Measurements from ENCODE around the gene DNAJC15. TPM values are rescaled to one million over a fixed set of nuclear protein-coding genes. Genes with fewer than 3 reads are reported as not detected.
A peak's percentile ranks its signal among the peaks of the same experiment; 100 is the strongest.
"Not testable (repeated sequence)": the region's sequence is repeated elsewhere in the genome, so short reads cannot be mapped to it uniquely, and the experiment has no call there.

Gene DNAJC15
- total RNA-seq, 1 donor from 2014 or later = 17.1 TPM

GRCh38 chr13:42990291-42991232 lies 32.8 kb upstream of the DNAJC15 start:
- H3K27me3 Mint-ChIP-seq (ENCODE audit: unreplicated experiment) = no peaks in the 10 kb centered on the region
- H3K4me1 Mint-ChIP-seq (ENCODE audit: low read depth, unreplicated experiment) = peaks cover 13% of the 10 kb centered on the region
- no peak for DNase-seq
- H3K27ac Mint-ChIP-seq (ENCODE audit: unreplicated experiment) = no peak overlapping the region
- peaks cover 1% of the 10 kb centered on the region for H3K9me3 Mint-ChIP-seq (ENCODE audit: unreplicated experiment)
- H3K4me3 Mint-ChIP-seq (ENCODE audit: unreplicated experiment) = no peak overlapping the region
- no peak for TF ChIP-seq CTCF (IDR thresholded peaks at IDR 0.05; ENCODE audit: partially characterized antibody, unreplicated experiment)
- no peaks in the 10 kb centered on the region for H3K36me3 Mint-ChIP-seq (ENCODE audit: unreplicated experiment)

GRCh38 chr13:42991233-42991897 lies 32.0 kb upstream of the DNAJC15 start:
- not testable (repeated sequence) for H3K27ac Mint-ChIP-seq (ENCODE audit: unreplicated experiment); DNase-seq; H3K4me3 Mint-ChIP-seq (ENCODE audit: unreplicated experiment); H3K36me3 Mint-ChIP-seq (ENCODE audit: unreplicated experiment); H3K27me3 Mint-ChIP-seq (ENCODE audit: unreplicated experiment); H3K9me3 Mint-ChIP-seq (ENCODE audit: unreplicated experiment)
- peaks cover 13% of the 10 kb centered on the region for H3K4me1 Mint-ChIP-seq (ENCODE audit: low read depth, unreplicated experiment)

- Mint-ChIP-seq H3K27ac (ENCODE audit: unreplicated experiment) (no peak within 1 kb of the TSS), H3K9me3 (ENCODE audit: unreplicated experiment) (peaks cover 1% of the 10 kb centered on the region), H3K4me3 (ENCODE audit: unreplicated experiment) (peak within 1 kb of the TSS; percentile 72), H3K27me3 (ENCODE audit: unreplicated experiment) (no peaks in the 10 kb centered on the region), H3K36me3 (ENCODE audit: unreplicated experiment) (no peaks in the 10 kb centered on the region), H3K4me1 (ENCODE audit: low read depth, unreplicated experiment) (peaks cover 13% of the 10 kb centered on the region)
- DNase-seq = peak; percentile 37
- TF ChIP-seq CTCF (IDR thresholded peaks at IDR 0.05; ENCODE audit: partially characterized antibody, unreplicated experiment) = no peak
Observed at GRCh38 chr13:42991898-42992763, 31.3 kb upstream of the DNAJC15 start, which contains the start of gene EPSTI1. TSS of gene EPSTI1 (minus strand) at chr13:42992241. CDS start at chr13:42992165, 76 bp downstream.

- H3K4me3 Mint-ChIP-seq (ENCODE audit: unreplicated experiment) = no peak overlapping the region
- peaks cover 1% of the 10 kb centered on the region for H3K9me3 Mint-ChIP-seq (ENCODE audit: unreplicated experiment)
- no peak for DNase-seq
- H3K4me1 Mint-ChIP-seq (ENCODE audit: low read depth, unreplicated experiment) = peaks cover 13% of the 10 kb centered on the region
- no peak for TF ChIP-seq CTCF (IDR thresholded peaks at IDR 0.05; ENCODE audit: partially characterized antibody, unreplicated experiment)
- no peaks in the 10 kb centered on the region for H3K27me3 Mint-ChIP-seq (ENCODE audit: unreplicated experiment)
- no peak overlapping the region for H3K27ac Mint-ChIP-seq (ENCODE audit: unreplicated experiment)
- no peaks in the 10 kb centered on the region for H3K36me3 Mint-ChIP-seq (ENCODE audit: unreplicated experiment)
Observed at GRCh38 chr13:42992764-42993122, 30.6 kb upstream of the DNAJC15 start.

- Mint-ChIP-seq H3K27me3 (ENCODE audit: unreplicated experiment) (no peaks in the 10 kb centered on the region), H3K27ac (ENCODE audit: unreplicated experiment) (no peak overlapping the region), H3K4me3 (ENCODE audit: unreplicated experiment) (no peak overlapping the region), H3K9me3 (ENCODE audit: unreplicated experiment) (peaks cover 1% of the 10 kb centered on the region), H3K36me3 (ENCODE audit: unreplicated experiment) (no peaks in the 10 kb centered on the region), H3K4me1 (ENCODE audit: low read depth, unreplicated experiment) (peaks cover 13% of the 10 kb centered on the region)
- no peak for TF ChIP-seq CTCF (IDR thresholded peaks at IDR 0.05; ENCODE audit: partially characterized antibody, unreplicated experiment)
- DNase-seq = no peak
Observed at GRCh38 chr13:42994878-42995277, 28.5 kb upstream of the DNAJC15 start.

Measured in glutamatergic neuron (in vitro differentiated cells).